Fibroblast of mammary gland (primary cell): ENCODE measurements around the gene ZNF213.

Experiments used
- DNase-seq: peaks from one replicate; pipeline ENCODE4 v3.0.0-alpha.2; 2010; ENCODE audit warnings: low read depth
- H3K4me3 ChIP-seq: 2 replicates; pipeline ENCODE4 v1.5.1; 2011; ENCODE audit warnings: low read depth, mild to moderate bottlenecking, low read length, moderate library complexity; ENCODE audit not compliant: control insufficient read depth
- CTCF ChIP-seq: conservative IDR thresholded peaks from 2 replicates; pipeline ENCODE4 v1.5.1; 2011; ENCODE audit warnings: low read depth, low read length, inconsistent platforms; ENCODE audit not compliant: control insufficient read depth, insufficient read depth

The ZNF213 gene

DNA sequence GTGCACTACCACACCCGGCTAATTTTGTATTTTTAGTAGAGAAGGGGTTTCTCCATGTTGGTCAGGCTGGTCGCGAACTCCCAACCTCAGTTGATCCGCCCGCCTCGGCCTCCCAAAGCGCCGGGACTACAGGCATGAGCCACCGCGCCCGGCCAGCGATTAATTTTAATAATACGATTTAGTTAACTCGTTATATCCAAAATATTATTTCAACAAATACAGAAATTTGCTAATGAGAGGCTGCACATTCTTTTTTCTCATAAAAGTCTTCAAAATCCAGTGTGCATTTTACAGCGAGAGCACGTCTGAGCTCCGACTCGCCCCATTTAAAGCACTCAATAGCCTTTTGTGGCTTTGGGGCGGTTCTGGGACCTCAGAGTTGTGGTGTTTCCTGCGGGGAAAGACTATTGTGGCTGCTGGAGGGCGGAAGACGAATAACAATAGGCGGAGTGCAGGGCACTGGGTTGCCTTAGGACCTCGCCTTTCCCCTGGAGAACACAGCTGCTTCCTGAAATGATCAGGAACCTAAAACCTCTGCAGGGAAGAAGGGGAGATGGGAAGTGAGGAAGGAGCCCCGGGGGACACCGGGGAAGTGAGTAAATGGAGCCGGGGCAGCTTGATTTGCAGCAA is 32.9 kb upstream of the ZNF213 start:
- TF ChIP-seq CTCF = no peak
- no peak for DNase-seq
- H3K4me3 ChIP-seq = no peak overlapping the region

DNA sequence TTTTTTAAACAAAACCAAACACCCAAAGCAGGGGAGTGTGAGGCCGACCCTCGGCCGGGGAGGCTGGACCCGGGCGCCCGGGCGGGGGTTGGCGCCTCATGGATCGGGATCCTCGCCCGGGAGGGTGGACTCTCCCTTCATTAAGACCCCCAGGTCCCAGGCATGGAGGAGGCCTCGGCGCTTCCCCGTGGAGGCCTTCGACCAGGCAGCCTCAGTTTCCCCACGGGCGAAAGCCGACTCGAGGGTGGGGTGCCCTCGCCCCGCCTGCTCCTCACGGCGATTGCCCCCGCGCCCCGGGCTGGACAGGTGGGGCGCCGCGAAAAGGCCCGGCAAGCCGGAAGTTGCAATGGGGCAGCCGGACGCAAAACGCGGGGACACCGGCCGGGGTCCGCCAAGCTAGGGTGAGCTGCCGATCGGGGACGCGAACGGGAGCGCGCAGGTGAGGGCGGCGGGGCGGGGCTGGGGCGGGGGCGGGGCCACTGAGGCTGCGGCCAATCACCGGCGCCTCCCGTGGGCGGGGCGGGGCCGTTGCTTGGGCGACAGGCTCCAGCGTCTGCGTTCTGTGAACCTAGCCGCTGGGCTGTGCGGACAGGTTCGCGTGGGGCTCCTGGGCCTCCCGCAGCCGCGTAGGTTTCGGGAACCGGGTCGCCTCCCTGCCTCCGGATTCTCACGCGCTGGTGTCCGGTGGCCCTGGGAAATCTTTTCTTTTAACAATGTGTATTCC is 28.5 kb upstream of the ZNF213 start:
- peak overlapping the region; percentile 64 for H3K4me3 ChIP-seq
- TF ChIP-seq CTCF = no peak
- peak; percentile 83 for DNase-seq

DNA sequence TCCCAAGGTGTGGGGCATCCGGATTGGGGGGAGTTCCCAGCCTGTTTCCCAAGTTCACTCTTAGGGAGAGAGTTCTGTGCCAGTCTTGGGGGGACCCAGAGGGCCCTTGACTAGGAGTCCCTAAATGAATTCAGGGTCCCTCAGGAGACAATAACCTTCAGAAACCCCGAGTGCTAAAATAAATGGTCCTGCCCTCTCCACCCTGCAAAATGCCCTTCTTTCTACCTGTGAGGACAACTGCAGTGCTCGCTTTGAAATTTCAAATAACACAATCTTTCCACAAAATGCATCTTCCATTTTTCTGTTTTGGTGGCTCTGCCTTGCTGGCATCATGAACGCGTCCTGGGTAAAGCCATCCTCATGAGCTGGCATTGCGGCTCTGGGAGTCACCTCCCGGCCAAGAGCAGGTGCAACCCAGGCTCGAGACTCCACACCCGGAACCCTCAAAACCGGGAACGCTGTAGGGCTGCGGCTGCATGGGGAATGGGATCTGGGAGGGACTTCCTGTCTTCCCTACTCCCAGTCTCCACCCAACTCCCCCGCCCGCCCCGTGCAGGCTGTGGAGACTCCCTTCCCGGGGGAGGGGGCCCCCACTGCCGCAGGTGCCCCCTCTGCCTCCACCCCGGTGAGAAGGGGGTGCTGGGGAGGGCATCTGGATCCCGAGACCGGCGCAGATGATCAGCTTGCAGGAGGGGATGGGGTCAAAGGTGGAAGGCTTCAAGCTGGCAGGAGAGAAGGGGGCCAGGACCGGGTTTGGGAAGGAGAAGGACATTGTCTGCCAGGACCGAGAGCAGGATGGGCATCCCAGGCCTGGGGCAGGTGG is 22.6 kb upstream of the ZNF213 start, which contains the start of gene ZNF205:
ZNF205 (plus strand) TSS at position 529 of the 823 bp plus-strand sequence. CDS start 845 bp downstream, outside the sequence.
- TF ChIP-seq CTCF = no peak
- H3K4me3 ChIP-seq = peak within 1 kb of the TSS; percentile 93
- DNase-seq = peak; percentile 73

DNA sequence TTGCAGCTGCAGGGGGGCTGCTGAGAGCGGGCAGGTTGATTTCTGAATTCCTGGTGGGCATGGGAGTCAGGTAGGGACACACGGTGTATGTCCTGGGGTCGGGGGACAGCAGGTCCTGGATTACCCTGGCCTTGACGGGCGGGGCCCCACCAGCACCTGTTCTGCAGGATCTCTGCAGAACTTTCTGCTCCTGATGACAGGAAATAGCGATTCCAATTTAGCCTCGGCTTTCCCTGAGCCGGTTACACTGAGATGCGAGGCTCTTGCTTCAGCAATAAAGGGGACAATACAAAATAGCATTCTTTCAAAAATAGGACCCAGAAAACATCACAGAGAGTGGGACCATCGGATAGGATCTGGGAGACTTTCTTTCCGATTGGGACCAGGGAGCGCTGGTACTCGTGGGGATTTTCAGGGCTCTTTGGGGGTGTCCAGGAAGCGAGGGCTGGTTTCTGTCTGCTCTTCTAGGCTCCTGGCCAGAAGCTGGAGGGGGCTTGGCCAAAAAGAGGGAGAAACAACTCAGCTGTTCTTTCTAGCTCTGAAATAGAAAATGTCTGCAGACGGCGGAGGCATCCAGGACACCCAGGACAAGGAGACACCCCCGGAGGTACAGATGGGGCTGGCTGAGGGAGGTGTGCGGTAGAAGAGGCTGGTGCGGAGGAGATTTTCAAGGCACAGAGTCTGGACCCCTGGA is 21.8 kb upstream of the ZNF213 start:
- H3K4me3 ChIP-seq = peak overlapping the region; percentile 93
- DNase-seq = no peak
- TF ChIP-seq CTCF = no peak

- peak; percentile 47 for DNase-seq
- TF ChIP-seq CTCF = no peak
- H3K4me3 ChIP-seq = peak overlapping the region; percentile 93
Measured at GRCh38 chr16:3113765-3114479, 20.9 kb upstream of the ZNF213 start.

DNA sequence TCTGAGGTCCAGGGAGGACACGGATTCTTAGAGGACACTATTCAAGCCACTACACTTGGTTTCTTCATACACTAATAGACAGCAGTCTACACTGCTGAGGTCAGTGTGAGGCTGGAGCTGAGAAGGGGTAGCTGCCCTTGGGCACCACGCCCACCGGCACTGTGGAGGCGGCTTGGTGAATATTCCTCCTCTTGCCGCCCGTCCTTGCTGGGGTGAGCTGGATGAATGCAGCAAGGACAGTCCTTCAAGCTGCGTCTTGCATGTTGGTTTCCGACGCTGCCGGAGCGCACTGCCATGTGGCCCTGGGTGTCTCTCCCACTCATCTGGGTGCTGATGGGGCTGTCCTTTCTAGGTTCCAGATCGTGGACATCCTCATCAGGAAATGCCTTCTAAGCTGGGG is 19.8 kb upstream of the ZNF213 start:
- DNase-seq = no peak

More for the DNA sequence above, 19.8 kb upstream of the ZNF213 start:
- H3K4me3 ChIP-seq = no peak overlapping the region
- TF ChIP-seq CTCF = no peak
